ENCODE measurements around the gene PEAR1. TPM values are rescaled to one million over a fixed set of nuclear protein-coding genes. Genes with fewer than 3 reads are reported as not detected.

PEAR1 gene
- total RNA-seq, 1 donor from 2014 or later, result 0.09 TPM

DNA sequence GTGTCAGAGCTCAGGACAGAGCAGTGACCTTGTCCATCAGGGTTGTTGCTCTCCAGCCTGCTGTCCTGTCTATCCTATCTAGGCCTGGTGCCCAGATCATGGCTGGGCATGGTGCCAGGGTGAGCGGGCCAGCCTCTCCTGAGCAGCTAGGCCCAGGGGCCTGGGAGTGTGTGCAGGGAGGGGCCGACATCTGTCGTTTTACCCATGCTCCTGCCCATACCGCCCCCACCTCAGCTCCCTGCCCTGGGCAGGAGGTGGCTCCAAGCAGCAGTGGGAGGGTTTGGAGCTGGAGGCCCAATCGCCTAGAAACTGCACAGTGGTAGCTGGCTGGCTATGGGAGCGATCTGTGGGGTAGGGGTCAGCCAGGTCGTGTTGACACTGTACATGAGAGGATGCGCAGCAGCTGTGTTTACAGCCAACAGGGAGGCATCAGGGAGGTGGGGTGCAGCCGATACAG, 41.1 kb upstream of the PEAR1 start:
- peaks cover 17% of the 10 kb centered on the region for H3K4me1 Mint-ChIP-seq
- intact Hi-C loops (cut with micrococcal nuclease), result no loop called here
- no peaks in the 10 kb centered on the region for H3K36me3 Mint-ChIP-seq (ENCODE audit: low read depth)
- peaks cover 19% of the 10 kb centered on the region for H3K27me3 Mint-ChIP-seq
- no peak overlapping the region for H3K27ac Mint-ChIP-seq
- H3K9me3 Mint-ChIP-seq, result no peaks in the 10 kb centered on the region
- H3K4me3 Mint-ChIP-seq, result no peak overlapping the region
- no peak for DNase-seq

DNA sequence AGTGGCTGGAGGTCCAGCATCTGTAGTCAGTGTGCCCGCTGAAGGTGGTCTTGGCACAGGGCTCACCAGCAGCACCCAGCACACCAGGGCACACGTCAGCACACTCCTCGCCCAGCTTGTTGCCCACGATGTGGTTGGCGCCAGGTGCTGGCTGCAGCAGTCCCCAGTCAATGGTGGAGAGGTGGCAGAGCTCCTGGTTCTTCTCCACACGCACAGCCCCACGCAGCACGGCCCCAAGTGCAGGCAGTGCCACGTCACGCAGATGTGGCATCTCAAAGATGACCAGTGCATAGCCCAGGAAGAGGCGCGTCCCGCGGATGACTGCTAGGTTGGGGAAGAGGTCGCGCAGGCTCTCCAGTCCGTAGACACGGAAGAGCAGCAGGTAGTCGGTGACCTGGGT, 39.8 kb upstream of the PEAR1 start:
- peaks cover 14% of the 10 kb centered on the region for H3K4me1 Mint-ChIP-seq
- H3K9me3 Mint-ChIP-seq, result no peaks in the 10 kb centered on the region
- H3K4me3 Mint-ChIP-seq, result no peak overlapping the region
- intact Hi-C loops (cut with micrococcal nuclease), result no loop called here
- no peaks in the 10 kb centered on the region for H3K36me3 Mint-ChIP-seq (ENCODE audit: low read depth)
- DNase-seq, result no peak
- peaks cover 25% of the 10 kb centered on the region for H3K27me3 Mint-ChIP-seq
- no peak overlapping the region for H3K27ac Mint-ChIP-seq

DNA sequence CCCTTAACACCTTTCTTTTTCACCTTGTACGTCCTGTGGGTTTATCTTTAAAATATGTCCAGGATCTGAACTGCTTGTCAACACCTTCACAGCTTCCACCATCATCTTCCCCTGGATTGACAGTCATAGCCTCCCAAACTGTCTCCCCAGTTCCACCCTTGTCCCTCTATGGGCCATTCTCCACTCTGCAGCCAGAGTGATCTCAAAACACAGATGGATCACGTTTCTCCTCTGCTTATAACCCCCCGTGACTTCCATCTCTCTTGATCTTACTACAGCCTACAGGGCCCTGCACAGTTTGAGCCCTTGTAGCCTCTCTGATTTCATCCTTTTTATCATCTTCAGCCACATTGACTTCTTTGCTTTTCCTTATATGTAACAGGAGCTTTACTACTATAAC, 38.9 kb upstream of the PEAR1 start:
- intact Hi-C loops (cut with micrococcal nuclease), result no loop called here
- Mint-ChIP-seq H3K27ac (no peak overlapping the region), H3K4me3 (no peak overlapping the region), H3K27me3 (peaks cover 25% of the 10 kb centered on the region), H3K4me1 (peaks cover 10% of the 10 kb centered on the region), H3K36me3 (ENCODE audit: low read depth) (no peaks in the 10 kb centered on the region), H3K9me3 (no peaks in the 10 kb centered on the region)
- DNase-seq, result no peak

DNA sequence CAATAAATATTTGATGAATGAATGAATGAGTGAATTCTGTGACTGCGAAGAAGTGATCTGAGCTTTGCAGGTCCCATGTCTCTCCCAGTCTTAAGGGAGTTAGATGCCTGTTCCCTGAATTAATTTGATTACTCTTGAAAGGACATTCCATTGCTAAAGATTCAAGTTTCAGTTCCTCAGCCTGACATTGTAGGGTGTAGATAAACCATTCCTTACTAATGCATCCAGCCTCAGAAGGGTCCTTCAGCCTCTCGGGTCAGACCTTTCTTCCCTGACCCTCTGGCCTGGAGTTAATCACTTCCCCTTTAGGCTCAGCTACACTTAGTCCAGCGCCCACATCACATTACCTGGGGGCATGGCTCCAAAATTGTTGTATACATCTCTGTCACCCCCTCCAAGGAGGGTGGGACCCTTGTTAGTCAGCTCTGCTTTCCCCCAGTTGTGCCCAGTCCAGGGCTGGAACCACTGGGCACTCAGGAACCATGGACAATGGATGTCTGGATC, 37.2 kb upstream of the PEAR1 start:
- no peak overlapping the region for H3K27ac Mint-ChIP-seq
- intact Hi-C loops (cut with micrococcal nuclease), result no loop called here
- no peaks in the 10 kb centered on the region for H3K36me3 Mint-ChIP-seq (ENCODE audit: low read depth)
- no peaks in the 10 kb centered on the region for H3K9me3 Mint-ChIP-seq
- H3K27me3 Mint-ChIP-seq, result peaks cover 25% of the 10 kb centered on the region
- no peak for DNase-seq
- peaks cover 16% of the 10 kb centered on the region for H3K4me1 Mint-ChIP-seq
- no peak overlapping the region for H3K4me3 Mint-ChIP-seq

DNA sequence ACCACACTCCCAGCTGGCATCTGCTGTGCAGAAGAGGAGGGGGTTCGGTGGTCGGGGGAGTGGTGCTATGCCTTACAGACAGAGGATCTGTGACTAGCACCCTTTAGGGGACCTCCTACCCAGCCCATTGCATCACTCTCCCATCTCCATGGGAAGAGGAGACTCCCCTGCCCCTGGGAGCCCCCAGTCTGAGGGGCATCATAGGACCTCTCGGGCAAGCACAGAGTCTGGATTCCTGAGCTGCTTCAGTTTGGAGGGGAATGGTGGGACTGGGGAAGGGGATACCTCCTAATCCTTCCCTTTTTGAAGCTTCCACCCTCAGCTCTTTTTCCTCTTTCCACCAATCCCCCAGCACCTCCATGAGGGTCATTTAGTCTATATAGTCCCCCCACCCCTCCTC, 36.0 kb upstream of the PEAR1 start:
- Mint-ChIP-seq H3K4me1 (peaks cover 26% of the 10 kb centered on the region), H3K27ac (no peak overlapping the region), H3K36me3 (ENCODE audit: low read depth) (no peaks in the 10 kb centered on the region), H3K27me3 (peaks cover 28% of the 10 kb centered on the region), H3K9me3 (no peaks in the 10 kb centered on the region), H3K4me3 (no peak overlapping the region)
- intact Hi-C loops (cut with micrococcal nuclease), result no loop called here
- DNase-seq, result no peak

DNA sequence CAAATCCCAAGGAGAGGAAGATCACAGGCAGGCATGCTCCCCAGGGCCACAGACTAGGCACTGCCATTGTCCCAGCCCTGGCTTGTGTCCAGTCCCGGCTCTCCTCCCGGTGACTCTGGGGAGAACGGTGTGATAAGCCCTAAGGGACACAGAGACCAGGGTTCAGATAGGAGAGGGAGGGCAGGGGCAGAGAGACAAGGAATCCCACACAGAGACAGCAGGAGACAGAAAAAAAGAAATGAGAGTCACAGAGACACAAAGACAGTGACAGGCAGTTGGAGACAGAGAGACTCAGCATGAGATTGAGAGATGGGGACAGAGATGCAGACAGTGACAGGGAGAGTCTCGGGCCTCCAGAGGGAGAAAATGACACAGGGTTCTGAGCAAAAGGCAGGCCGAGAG, 35.0 kb upstream of the PEAR1 start:
- H3K27ac Mint-ChIP-seq, result no peak overlapping the region
- H3K27me3 Mint-ChIP-seq, result peaks cover 28% of the 10 kb centered on the region
- no peaks in the 10 kb centered on the region for H3K9me3 Mint-ChIP-seq
- H3K36me3 Mint-ChIP-seq (ENCODE audit: low read depth), result peaks cover 4% of the 10 kb centered on the region
- intact Hi-C loops (cut with micrococcal nuclease), result no loop called here
- DNase-seq, result no peak
- H3K4me3 Mint-ChIP-seq, result peak overlapping the region; percentile 54
- H3K4me1 Mint-ChIP-seq, result peaks cover 36% of the 10 kb centered on the region

DNA sequence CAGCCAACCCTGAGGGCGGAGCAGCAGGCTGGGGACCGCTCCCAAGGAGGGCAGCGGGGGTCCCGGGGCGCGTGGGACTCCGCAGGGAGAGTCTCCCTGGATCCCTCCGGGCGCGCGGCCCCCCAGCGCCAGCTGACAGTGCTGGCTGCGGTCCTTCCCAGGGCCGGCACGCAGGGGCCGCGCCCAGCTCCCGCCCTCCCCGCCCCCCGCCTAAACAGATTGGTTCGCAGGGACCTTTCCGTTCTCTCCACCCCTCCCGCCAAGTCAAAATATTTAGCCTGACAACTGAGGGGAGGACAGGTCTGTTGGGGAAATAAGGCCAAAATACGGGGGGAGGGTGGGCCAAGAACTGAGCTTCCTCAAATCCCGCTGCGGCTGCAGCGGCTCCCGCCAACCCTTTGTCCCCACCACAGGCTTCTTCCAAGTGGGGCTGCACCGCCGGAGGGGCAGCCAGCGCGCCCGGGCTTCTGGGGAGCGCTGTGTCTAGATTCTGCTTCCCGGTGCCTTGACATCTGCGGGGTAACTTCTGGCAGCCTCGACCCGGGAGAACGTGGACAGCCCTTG, 34.5 kb upstream of the PEAR1 start, which contains the start of gene INSRR:
TSS of gene INSRR (minus strand) at position 159 of the 564 bp plus-strand sequence. CDS start 496 bp downstream, outside the sequence.
- Mint-ChIP-seq H3K9me3 (no peaks in the 10 kb centered on the region), H3K36me3 (ENCODE audit: low read depth) (peaks cover 8% of the 10 kb centered on the region), H3K27me3 (peaks cover 28% of the 10 kb centered on the region), H3K27ac (no peak within 1 kb of the TSS), H3K4me3 (peak within 1 kb of the TSS; percentile 80), H3K4me1 (peaks cover 41% of the 10 kb centered on the region)
- DNase-seq, result no peak
- intact Hi-C loops (cut with micrococcal nuclease), result no loop called here

DNA sequence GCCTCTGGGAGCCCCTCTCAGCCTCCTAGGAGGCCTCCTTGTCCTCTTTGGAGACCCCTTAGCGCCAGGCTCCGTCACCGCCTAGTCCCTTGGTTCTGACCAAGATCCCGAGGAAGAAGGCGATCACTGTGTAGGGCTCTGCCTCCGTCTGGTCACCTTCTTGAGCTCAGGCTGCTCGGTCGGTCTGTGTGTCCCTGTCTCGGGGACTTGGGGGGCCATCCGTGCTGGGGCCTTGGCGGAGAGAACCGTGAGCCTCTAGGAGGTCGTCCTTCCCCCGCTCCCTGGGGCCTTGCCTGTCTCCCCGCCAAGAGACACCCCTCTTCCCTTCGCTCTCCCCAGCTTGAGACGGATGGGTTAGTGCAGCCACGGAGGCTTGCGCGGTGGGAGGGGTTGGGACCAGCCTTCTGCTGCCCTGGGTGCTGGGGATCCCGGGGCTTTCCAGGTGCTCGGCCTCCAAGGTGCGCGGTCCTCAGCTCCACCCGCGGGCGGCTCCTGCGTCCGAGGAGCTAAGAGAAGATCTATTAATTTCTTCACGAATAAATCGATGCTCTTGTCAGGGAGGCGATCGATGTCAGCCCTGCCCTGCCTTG, 33.9 kb upstream of the PEAR1 start:
- Mint-ChIP-seq H3K4me1 (peaks cover 45% of the 10 kb centered on the region), H3K9me3 (no peaks in the 10 kb centered on the region), H3K27me3 (peaks cover 26% of the 10 kb centered on the region), H3K4me3 (peak overlapping the region; percentile 80), H3K27ac (no peak overlapping the region), H3K36me3 (ENCODE audit: low read depth) (peaks cover 11% of the 10 kb centered on the region)
- peak; percentile 78 for DNase-seq
- intact Hi-C loops (cut with micrococcal nuclease), result loop anchor here (1.0 to 10.0 kb wide), 5 partner anchors 20 to 133 kb away; partner anchors contain the start of genes LRRC71 and PEAR1

DNA sequence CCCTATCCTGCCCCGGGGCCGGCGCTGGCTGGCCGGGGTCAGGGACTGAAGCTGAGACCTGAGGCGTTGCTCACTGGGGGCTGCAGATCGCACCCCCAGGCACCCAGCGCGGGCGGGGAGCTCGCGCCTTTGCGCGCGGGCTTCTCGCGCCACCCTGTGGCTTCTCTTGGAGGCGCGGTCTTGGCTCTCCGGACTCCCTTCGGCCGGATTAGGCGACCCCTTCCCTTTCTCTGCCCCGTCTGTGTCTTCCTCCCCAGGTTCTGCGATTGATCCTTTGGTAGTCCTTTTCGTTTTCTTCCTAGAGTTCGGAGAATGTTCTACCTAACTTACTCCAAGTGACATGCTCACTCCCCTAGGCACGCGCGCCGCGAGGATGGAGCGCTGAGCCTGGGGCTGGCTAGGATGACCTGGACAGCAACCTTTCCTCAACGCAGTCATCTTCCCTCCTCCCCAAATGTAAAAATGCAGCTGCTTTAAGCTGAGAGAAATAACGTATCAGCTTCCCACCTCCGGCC, 33.3 kb upstream of the PEAR1 start:
- DNase-seq, result peak; percentile 91
- Mint-ChIP-seq H3K27me3 (peaks cover 25% of the 10 kb centered on the region), H3K4me1 (peaks cover 51% of the 10 kb centered on the region), H3K4me3 (peak overlapping the region; percentile 80), H3K9me3 (no peaks in the 10 kb centered on the region), H3K36me3 (ENCODE audit: low read depth) (peaks cover 13% of the 10 kb centered on the region), H3K27ac (peak overlapping the region; percentile 18)
- intact Hi-C loops (cut with micrococcal nuclease), result loop anchor here (1.0 to 10.0 kb wide), 5 partner anchors 21 to 134 kb away; partner anchors contain the start of genes LRRC71 and PEAR1

DNA sequence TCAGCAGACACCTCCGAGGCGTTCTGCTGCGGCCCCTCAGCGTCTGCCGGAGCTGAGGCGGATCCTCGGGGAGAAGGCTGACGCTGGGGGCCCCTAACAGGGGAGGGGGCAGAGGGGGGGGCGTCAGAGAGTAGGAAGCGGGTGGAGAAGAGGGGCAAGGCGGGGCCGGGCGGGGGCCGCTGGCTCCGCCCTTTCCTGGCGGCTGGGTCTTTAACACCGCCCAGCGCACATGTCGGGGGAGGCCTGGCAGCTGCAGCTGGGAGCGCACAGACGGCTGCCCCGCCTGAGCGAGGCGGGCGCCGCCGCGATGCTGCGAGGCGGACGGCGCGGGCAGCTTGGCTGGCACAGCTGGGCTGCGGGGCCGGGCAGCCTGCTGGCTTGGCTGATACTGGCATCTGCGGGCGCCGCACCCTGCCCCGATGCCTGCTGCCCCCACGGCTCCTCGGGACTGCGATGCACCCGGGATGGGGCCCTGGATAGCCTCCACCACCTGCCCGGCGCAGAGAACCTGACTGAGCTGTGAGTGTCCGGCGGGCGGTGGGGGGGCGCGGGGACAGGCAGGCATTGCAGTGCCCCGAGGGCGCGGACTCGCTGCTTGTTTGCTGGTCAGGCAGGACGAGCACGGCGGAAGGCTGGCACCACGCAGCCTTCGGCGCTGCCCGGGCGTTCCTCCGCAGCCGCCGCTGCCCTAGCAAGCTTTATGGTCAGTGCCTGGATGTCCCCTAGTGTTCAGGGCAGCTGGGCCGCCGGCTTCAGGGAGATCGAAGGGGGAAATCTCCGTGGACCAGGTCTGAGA, 32.7 kb upstream of the PEAR1 start, which contains the start of gene NTRK1:
TSS of gene NTRK1 (plus strand) at position 238 of the 796 bp plus-strand sequence. CDS start at position 308, 70 bp downstream.
- H3K27ac Mint-ChIP-seq, result peak within 1 kb of the TSS; percentile 43
- peaks cover 13% of the 10 kb centered on the region for H3K36me3 Mint-ChIP-seq (ENCODE audit: low read depth)
- peak; percentile 90 for DNase-seq
- intact Hi-C loops (cut with micrococcal nuclease), result loop anchor here (1.0 to 10.0 kb wide), 5 partner anchors 22 to 135 kb away; partner anchors contain the start of genes LRRC71 and PEAR1
- H3K9me3 Mint-ChIP-seq, result no peaks in the 10 kb centered on the region
- H3K4me3 Mint-ChIP-seq, result peak within 1 kb of the TSS; percentile 80
- H3K4me1 Mint-ChIP-seq, result peaks cover 57% of the 10 kb centered on the region
- H3K27me3 Mint-ChIP-seq, result peaks cover 25% of the 10 kb centered on the region

DNA sequence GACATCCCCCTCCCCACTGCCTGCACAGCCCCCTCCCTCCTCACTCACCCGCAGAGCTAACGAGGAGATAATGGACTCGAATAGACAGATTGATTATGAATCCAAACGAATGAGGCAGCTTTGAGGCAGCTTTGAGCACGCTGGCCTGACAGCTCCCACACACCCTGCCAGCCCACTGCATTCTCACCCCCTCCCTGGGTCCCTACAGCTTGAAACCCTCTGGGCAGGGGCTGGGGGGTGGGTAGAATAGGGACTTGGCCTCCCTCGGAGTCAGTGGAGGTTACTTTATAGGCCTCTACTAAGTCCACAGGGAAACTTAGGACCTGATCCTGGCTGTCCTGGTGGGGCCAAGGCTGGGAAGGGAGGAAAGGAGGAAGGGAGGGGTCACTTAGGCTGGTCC, 30.9 kb upstream of the PEAR1 start:
- Mint-ChIP-seq H3K9me3 (no peaks in the 10 kb centered on the region), H3K36me3 (ENCODE audit: low read depth) (peaks cover 16% of the 10 kb centered on the region), H3K27ac (peak overlapping the region; percentile 68), H3K4me3 (peak overlapping the region; percentile 80), H3K27me3 (peaks cover 15% of the 10 kb centered on the region), H3K4me1 (peaks cover 70% of the 10 kb centered on the region)
- DNase-seq, result no peak
- intact Hi-C loops (cut with micrococcal nuclease), result loop anchor here (10.0 kb wide), 1 partner anchor 62 kb away; the partner anchor contains the start of gene LRRC71

DNA sequence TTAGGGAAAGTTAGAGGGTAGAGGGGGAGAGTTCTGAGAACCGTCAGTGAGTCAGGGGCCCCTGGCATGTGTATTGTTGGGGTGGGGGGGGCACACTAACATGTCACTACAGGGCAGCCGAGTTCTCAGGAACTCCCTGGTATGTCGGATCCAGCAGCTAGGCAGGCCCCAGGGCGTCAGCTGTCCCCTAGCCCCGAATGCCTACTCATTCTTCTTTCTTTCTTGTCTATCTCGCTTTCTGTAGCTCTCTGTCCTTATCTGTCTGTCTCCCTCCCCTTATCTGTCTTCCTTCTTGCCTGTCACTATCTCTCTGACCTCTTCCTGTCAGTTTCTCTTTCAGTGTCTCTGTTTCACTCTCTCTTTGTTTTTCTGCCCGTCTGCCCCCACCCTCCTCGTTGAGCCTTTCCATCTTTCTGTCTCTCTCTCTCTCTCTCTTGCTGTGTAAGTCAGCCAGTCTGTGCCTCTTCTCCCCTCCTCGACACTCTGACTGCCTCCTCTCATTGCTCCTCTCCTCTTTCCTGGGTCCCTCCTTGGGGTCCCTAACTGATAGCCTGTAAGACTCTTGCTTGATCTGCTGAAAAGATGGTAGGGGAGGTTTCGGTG, 30.4 kb upstream of the PEAR1 start:
- peak overlapping the region; percentile 80 for H3K4me3 Mint-ChIP-seq
- peaks cover 10% of the 10 kb centered on the region for H3K27me3 Mint-ChIP-seq
- H3K9me3 Mint-ChIP-seq, result no peaks in the 10 kb centered on the region
- intact Hi-C loops (cut with micrococcal nuclease), result loop anchor here (1.0 to 10.0 kb wide), 2 partner anchors 47 to 62 kb away; partner anchors contain the start of genes LRRC71 and SH2D2A
- peaks cover 72% of the 10 kb centered on the region for H3K4me1 Mint-ChIP-seq
- H3K27ac Mint-ChIP-seq, result peak overlapping the region; percentile 68
- H3K36me3 Mint-ChIP-seq (ENCODE audit: low read depth), result peaks cover 21% of the 10 kb centered on the region
- peak; percentile 76 for DNase-seq

DNA sequence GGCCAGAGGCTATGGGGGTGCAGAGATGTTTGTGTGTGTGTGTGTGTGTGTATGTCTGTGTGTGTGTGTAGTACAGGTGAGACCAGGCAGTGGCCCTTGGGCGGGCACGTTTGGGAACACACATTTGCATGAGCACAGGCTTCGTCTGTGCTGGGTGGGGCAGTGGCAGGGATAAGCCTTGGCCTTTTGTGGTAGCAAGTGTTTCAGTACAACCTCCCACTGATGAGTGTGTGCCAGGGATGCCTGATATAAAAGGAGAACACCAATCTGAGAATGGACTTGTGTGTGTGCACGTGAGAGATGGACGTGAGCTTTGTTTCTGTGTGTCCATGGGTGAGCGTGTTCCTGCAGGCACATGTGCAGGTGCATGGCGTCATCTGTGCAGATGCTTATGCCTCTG, 29.9 kb upstream of the PEAR1 start:
- Mint-ChIP-seq H3K4me3 (peak overlapping the region; percentile 80), H3K9me3 (no peaks in the 10 kb centered on the region), H3K36me3 (ENCODE audit: low read depth) (peaks cover 23% of the 10 kb centered on the region), H3K4me1 (peaks cover 71% of the 10 kb centered on the region), H3K27ac (peak overlapping the region; percentile 68), H3K27me3 (peaks cover 4% of the 10 kb centered on the region)
- intact Hi-C loops (cut with micrococcal nuclease), result loop anchor here (1.0 to 10.0 kb wide), 2 partner anchors 47 to 61 kb away; partner anchors contain the start of genes LRRC71 and SH2D2A
- no peak for DNase-seq
